Activated CD8-positive, alpha-beta memory T cell treated with anti-CD3 and anti-CD28 coated beads, Interleukin-2, amount 10 ng/mL, durations not matched to agents 7 days and 5 days (primary cell): Measurements from ENCODE around the gene UBA52. TPM values are rescaled to one million over a fixed set of nuclear protein-coding genes. Genes with fewer than 3 reads are reported as not detected.
"Not testable (repeated sequence)": the region's sequence is repeated elsewhere in the genome, so short reads cannot be mapped to it uniquely, and the experiment has no call there.

Experiments
- ATAC-seq: fragments of 150-1000 bp; cut with Tn5 transposase; one replicate; pipeline ENCODE4 v1.10.0; 2021; ENCODE audit warnings: moderate library complexity
- CTCF ChIA-PET: fragments of 350-600 bp; sonication (Branson Sonifier 250); formaldehyde crosslinking; loops from one replicate; lab custom pipeline; 2021; ENCODE audit warnings: antibody characterized with exemption; lab: Charles Lee
- DNase-seq: peaks from one replicate; pipeline ENCODE4 v3.0.0-alpha.2; 2020
- H3K27ac Mint-ChIP-seq: one replicate; pipeline ENCODE4 v1.8.0; 2021; ENCODE audit warnings: mild to moderate bottlenecking, mixed read lengths
- H3K27me3 Mint-ChIP-seq: one replicate; pipeline ENCODE4 v1.8.0; 2021; ENCODE audit warnings: mixed read lengths
- H3K36me3 Mint-ChIP-seq: one replicate; pipeline ENCODE4 v1.8.0; 2021; ENCODE audit warnings: mild to moderate bottlenecking, mixed read lengths
- H3K4me1 Mint-ChIP-seq: one replicate; pipeline ENCODE4 v1.8.0; 2021; ENCODE audit warnings: mixed read lengths
- H3K4me3 Mint-ChIP-seq: one replicate; pipeline ENCODE4 v1.8.0; 2021; ENCODE audit warnings: mild to moderate bottlenecking, moderate library complexity, mixed read lengths
- H3K9me3 Mint-ChIP-seq: one replicate; pipeline ENCODE4 v1.8.0; 2022; ENCODE audit warnings: low read depth, mixed read lengths
- total RNA-seq, 2 experiments: library from RNA; stranded (reverse); gene quantifications; one replicate each; pipeline ENCODE4 v1.2.3, GENCODE V29; 2021

UBA52 gene
- 1,000 to 10,000 TPM; 1,256 to 1,325 TPM for total RNA-seq

DNA sequence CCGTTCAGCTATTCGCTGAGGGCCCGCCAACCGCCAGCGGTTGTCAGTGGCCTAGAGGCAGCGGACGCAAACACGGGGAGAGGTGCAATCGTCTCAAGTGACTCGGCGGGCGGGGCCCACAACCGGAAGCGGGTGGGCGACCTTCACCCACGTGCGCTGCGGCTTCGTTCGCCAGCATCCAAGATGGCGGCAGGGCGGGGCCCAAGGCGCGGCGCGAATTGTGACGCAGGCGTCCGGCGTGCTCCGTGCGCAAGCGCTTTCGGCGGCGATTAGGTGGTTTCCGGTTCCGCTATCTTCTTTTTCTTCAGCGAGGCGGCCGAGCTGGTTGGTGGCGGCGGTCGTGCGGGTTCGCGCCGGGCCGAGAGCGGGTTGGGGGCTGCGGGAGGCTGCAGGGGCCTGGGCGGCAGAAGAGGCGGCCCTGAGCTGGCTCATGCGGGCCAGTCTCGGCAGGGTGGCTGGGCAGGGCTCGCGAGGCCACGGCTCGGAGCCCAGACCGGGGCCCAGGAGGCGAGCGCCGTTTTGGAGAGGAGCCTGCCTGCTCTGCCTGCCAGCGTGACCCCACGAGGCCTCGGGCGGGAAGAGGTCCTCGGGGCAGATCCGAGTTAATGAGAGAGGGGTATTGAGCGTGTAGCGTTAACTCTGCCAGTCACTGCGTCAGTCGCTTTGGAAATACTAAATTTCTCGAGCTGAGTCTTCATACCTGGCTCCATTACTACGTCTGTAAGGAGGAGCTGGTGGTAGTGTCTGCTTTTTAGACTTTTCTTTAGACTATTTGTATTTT lies at the start of gene UBA52:
UBA52 (plus strand) TSS at position 294 of the 781 bp plus-strand sequence. CDS start 1,444 bp downstream, outside the sequence.
- CTCF ChIA-PET: interaction anchor here (0.6 to 4.1 kb wide), 18 partner anchors 9 to 727 kb away, joined by 3 to 48 read pairs (median 4); partner anchors contain the start of genes COPE, DDX49, ELL and FKBP8
- Mint-ChIP-seq H3K9me3 (no peaks in the 10 kb centered on the region), H3K27me3 (no peaks in the 10 kb centered on the region), H3K27ac (peak within 1 kb of the TSS; percentile 91), H3K4me3 (peak within 1 kb of the TSS; percentile 85), H3K4me1 (peaks cover 34% of the 10 kb centered on the region), H3K36me3 (peaks cover 64% of the 10 kb centered on the region)
- DNase-seq (peak; percentile 99), ATAC-seq (peak; percentile 93)

DNA sequence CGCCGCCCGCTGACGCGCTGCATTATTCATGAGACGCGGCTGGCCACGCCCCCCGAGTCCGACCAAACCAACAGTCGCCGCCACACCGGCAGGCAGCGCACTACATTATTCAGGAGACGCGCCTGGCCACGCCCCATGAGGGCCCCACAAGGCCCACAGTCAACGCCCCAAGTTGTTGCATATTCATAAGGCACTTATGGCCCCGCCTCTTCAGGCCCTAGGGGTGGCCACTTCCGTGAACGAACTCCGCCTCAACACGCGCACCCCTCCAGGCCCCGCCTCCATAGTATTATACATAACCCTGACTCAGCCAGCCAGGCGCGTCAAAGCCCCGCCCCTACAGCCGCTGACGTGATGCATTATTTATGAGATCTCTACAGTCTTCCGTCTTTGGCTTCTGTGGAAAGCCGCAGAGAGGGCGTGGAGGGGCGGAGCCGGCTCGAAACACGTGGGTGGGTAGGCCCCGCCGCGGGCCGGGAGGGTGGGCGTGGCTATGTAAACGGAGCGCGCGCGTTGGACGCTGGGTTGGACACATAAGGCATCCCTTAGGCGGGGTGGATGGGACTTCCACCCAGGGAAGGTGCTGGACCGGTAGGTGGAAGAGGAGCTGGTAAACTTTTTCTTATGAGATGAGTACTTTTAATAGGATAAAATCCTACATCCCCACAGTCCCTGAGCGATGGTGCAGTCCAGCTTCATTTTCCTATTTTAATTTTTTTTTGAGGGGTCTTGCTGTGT lies 49.4 kb upstream of the UBA52 start:
- DNase-seq (peak; percentile 100), ATAC-seq (peak; percentile 91)
- H3K4me3 Mint-ChIP-seq: peak overlapping the region; percentile 92
- H3K36me3 Mint-ChIP-seq: no peaks in the 10 kb centered on the region
- H3K27ac Mint-ChIP-seq: peak overlapping the region; percentile 93
- H3K9me3 Mint-ChIP-seq: no peaks in the 10 kb centered on the region
- CTCF ChIA-PET: interaction anchor here (0.8 to 6.6 kb wide), 15 partner anchors 12 to 71 kb away, joined by 3 to 145 read pairs (median 11); partner anchors contain the start of genes FKBP8, KXD1, REX1BD and UBA52
- H3K4me1 Mint-ChIP-seq: peaks cover 22% of the 10 kb centered on the region
- no peaks in the 10 kb centered on the region for H3K27me3 Mint-ChIP-seq

GRCh38 chr19:18522862-18523440 lies 48.7 kb upstream of the UBA52 start:
- Mint-ChIP-seq H3K4me1 (peaks cover 21% of the 10 kb centered on the region), H3K27ac (peak overlapping the region; percentile 93), H3K4me3 (peak overlapping the region; percentile 92)
- not testable (repeated sequence) for H3K9me3 Mint-ChIP-seq, H3K36me3 Mint-ChIP-seq, H3K27me3 Mint-ChIP-seq, DNase-seq, ATAC-seq
- CTCF ChIA-PET: interaction anchor here (0.8 to 6.1 kb wide), 11 partner anchors 11 to 72 kb away, joined by 3 to 145 read pairs (median 10); partner anchors contain the start of genes FKBP8, KXD1, REX1BD and UBA52

GRCh38 chr19:18523841-18524240 lies 47.8 kb upstream of the UBA52 start:
- H3K9me3 Mint-ChIP-seq: no peaks in the 10 kb centered on the region
- H3K27ac Mint-ChIP-seq: no peak overlapping the region
- no peak for DNase-seq
- no peak for ATAC-seq
- CTCF ChIA-PET: interaction anchor here (0.5 to 5.9 kb wide), 5 partner anchors 20 to 1244 kb away, joined by 3 to 67 read pairs (median 10); partner anchors contain the start of genes KXD1 and REX1BD
- peaks cover 15% of the 10 kb centered on the region for H3K4me1 Mint-ChIP-seq
- H3K4me3 Mint-ChIP-seq: no peak overlapping the region
- no peaks in the 10 kb centered on the region for H3K27me3 Mint-ChIP-seq
- no peaks in the 10 kb centered on the region for H3K36me3 Mint-ChIP-seq

DNA sequence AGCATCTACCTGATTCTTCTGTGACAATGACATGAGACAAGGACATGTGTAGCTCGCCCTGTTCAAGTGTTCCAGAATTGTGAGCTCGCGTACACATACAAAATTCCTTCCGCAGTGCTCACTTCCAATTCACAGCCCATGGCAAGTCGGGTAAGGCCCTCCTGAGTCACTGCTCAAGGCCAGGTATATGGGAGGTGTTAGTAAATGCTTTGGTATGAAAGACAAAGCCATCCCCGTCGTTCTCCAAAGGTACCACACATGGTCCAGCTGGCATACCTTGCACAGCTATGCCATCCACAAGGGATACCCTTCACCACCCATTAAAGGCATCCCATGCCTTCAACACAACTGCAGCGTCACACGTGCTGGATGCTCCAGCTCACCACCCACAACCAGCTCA lies 45.3 kb upstream of the UBA52 start:
- no peaks in the 10 kb centered on the region for H3K27me3 Mint-ChIP-seq
- H3K4me1 Mint-ChIP-seq: peaks cover 6% of the 10 kb centered on the region
- H3K4me3 Mint-ChIP-seq: no peak overlapping the region
- DNase-seq (no peak), ATAC-seq (no peak)
- CTCF ChIA-PET: interaction anchor here (1.1 to 1.3 kb wide), 3 partner anchors 19 to 62 kb away, joined by 3 to 6 read pairs (median 3); partner anchors contain the start of gene REX1BD
- H3K36me3 Mint-ChIP-seq: peaks cover 2% of the 10 kb centered on the region
- H3K27ac Mint-ChIP-seq: no peak overlapping the region
- H3K9me3 Mint-ChIP-seq: no peaks in the 10 kb centered on the region

GRCh38 chr19:18529782-18530181 lies 41.9 kb upstream of the UBA52 start:
- H3K4me3 Mint-ChIP-seq: no peak overlapping the region
- ATAC-seq (no peak), DNase-seq (no peak)
- no peaks in the 10 kb centered on the region for H3K9me3 Mint-ChIP-seq
- H3K36me3 Mint-ChIP-seq: peaks cover 11% of the 10 kb centered on the region
- H3K27me3 Mint-ChIP-seq: no peaks in the 10 kb centered on the region
- CTCF ChIA-PET: no interaction called here
- no peaks in the 10 kb centered on the region for H3K4me1 Mint-ChIP-seq
- H3K27ac Mint-ChIP-seq: no peak overlapping the region

- H3K27ac Mint-ChIP-seq: no peak overlapping the region
- ATAC-seq: no peak
- H3K4me1 Mint-ChIP-seq: no peaks in the 10 kb centered on the region
- H3K4me3 Mint-ChIP-seq: no peak overlapping the region
- H3K9me3 Mint-ChIP-seq: no peaks in the 10 kb centered on the region
- DNase-seq: no peak
- H3K36me3 Mint-ChIP-seq: peaks cover 12% of the 10 kb centered on the region
- CTCF ChIA-PET: interaction anchor here (1.2 to 1.4 kb wide), 2 partner anchors 11 kb away, joined by 4 read pairs; no protein-coding TSS in a partner anchor
- H3K27me3 Mint-ChIP-seq: no peaks in the 10 kb centered on the region
Observed at GRCh38 chr19:18531485-18531884, 40.2 kb upstream of the UBA52 start.

GRCh38 chr19:18532168-18532890 lies 39.3 kb upstream of the UBA52 start:
- Mint-ChIP-seq H3K9me3 (no peaks in the 10 kb centered on the region), H3K27ac (no peak overlapping the region), H3K4me1 (no peaks in the 10 kb centered on the region), H3K27me3 (no peaks in the 10 kb centered on the region), H3K4me3 (no peak overlapping the region), H3K36me3 (peaks cover 14% of the 10 kb centered on the region)
- DNase-seq: no peak
- CTCF ChIA-PET: no interaction called here
- peak; percentile 16 for ATAC-seq

DNA sequence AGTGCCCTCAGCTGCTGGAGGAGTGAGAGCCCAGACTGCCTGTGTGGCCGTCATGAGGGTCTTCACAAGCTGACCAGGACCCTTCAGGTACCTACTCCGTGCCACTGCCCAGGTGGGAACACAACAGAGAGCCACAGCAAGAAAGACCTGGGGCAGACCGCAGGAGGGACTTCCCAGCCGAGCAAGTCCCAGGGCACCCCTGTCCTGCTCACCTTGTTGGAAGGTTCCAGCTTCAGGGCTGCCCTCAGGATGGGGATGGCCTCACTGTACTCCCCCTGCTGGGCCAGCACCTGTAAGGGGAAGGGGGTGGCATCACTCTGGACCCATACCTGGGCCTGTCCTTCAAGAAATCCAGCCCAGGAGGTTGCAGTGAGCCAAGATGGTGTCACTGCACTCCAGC lies 38.6 kb upstream of the UBA52 start:
- H3K4me1 Mint-ChIP-seq: no peaks in the 10 kb centered on the region
- DNase-seq (no peak), ATAC-seq (no peak)
- CTCF ChIA-PET: no interaction called here
- H3K9me3 Mint-ChIP-seq: no peaks in the 10 kb centered on the region
- H3K27me3 Mint-ChIP-seq: no peaks in the 10 kb centered on the region
- no peak overlapping the region for H3K27ac Mint-ChIP-seq
- no peak overlapping the region for H3K4me3 Mint-ChIP-seq
- peaks cover 14% of the 10 kb centered on the region for H3K36me3 Mint-ChIP-seq

DNA sequence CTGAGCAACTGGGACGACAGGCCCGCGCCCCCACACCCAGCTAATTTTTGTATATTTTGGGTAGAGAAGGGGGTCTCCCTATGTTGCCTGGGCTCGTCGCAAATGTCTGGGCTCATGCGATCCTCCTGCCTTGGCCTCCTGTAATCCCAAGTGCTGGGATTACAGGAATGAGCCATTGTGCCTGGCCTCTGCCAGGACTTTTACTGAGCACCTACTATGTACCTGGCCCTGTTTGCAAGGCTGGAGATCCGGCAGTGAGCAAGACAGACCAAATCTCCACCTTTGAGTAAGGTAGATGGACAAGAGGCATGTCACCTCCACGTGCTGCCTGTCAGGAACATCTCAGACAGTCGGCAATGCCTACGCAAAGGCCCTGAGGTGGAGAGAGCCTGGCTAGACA lies 35.2 kb upstream of the UBA52 start:
- H3K4me3 Mint-ChIP-seq: no peak overlapping the region
- no peaks in the 10 kb centered on the region for H3K27me3 Mint-ChIP-seq
- ATAC-seq: no peak
- no peak for DNase-seq
- peaks cover 22% of the 10 kb centered on the region for H3K36me3 Mint-ChIP-seq
- CTCF ChIA-PET: interaction anchor here (0.6 to 1.4 kb wide), 2 partner anchors 54 to 1059 kb away, joined by 3 to 6 read pairs; no protein-coding TSS in a partner anchor
- peaks cover 6% of the 10 kb centered on the region for H3K4me1 Mint-ChIP-seq
- H3K27ac Mint-ChIP-seq: no peak overlapping the region
- no peaks in the 10 kb centered on the region for H3K9me3 Mint-ChIP-seq

- no peak overlapping the region for H3K4me3 Mint-ChIP-seq
- no peaks in the 10 kb centered on the region for H3K27me3 Mint-ChIP-seq
- ATAC-seq (no peak), DNase-seq (no peak)
- H3K4me1 Mint-ChIP-seq: peaks cover 12% of the 10 kb centered on the region
- no peak overlapping the region for H3K27ac Mint-ChIP-seq
- H3K9me3 Mint-ChIP-seq: no peaks in the 10 kb centered on the region
- CTCF ChIA-PET: no interaction called here
- H3K36me3 Mint-ChIP-seq: peaks cover 18% of the 10 kb centered on the region
Observed at GRCh38 chr19:18537431-18537830, 34.2 kb upstream of the UBA52 start.

DNA sequence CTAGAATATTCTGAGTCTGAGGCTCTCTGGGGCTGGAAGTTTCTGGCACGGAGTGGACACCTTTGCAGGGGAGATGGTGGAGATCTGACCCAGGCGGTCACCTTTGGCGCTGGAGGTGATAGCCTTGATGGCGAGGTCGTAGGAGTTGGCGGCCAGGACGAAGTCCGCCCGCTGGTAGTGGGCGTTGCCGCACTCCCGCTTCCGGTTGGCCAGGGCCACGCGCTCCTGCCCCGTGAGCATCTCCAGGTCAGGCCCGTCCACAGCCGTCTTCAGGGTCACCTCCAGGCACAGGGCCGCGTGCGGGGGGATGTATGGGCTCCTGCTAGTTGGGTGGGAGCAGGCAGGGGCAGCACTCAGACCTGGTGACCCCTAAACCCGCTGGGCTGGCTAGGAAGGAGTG lies 33.5 kb upstream of the UBA52 start:
- no peaks in the 10 kb centered on the region for H3K27me3 Mint-ChIP-seq
- H3K36me3 Mint-ChIP-seq: peaks cover 15% of the 10 kb centered on the region
- H3K27ac Mint-ChIP-seq: no peak overlapping the region
- CTCF ChIA-PET: interaction anchor here (0.6 kb wide), 1 partner anchor 24 kb away, joined by 3 read pairs; no protein-coding TSS in a partner anchor
- no peaks in the 10 kb centered on the region for H3K9me3 Mint-ChIP-seq
- H3K4me3 Mint-ChIP-seq: no peak overlapping the region
- DNase-seq (no peak), ATAC-seq (no peak)
- H3K4me1 Mint-ChIP-seq: peaks cover 14% of the 10 kb centered on the region
